ENCODE data around the gene CAMKV. TPM values are rescaled to one million over a fixed set of nuclear protein-coding genes. Genes with fewer than 3 reads are reported as not detected.

The CAMKV gene
- total RNA-seq, 3 donors from 2014 or later = 1.4 to 3.2 (median 1.7) TPM

Other genes with a start within 250 kb of the CAMKV start
- gene APEH, start 195.6 kb downstream of the CAMKV start, total RNA-seq = 100 to 1,000 TPM; 129 to 183 (median 171) TPM
- 1 to 10 TPM; 4.1 to 5.7 (median 4.7) TPM for gene MST1, start 180.4 kb downstream of the CAMKV start, total RNA-seq
- gene RNF123, start 180.3 kb downstream of the CAMKV start, total RNA-seq = 10 to 100 TPM; 34.0 to 41.4 (median 35.4) TPM
- gene AMIGO3, start 150.2 kb downstream of the CAMKV start, total RNA-seq = under 1 TPM in 1 of 3 donors, not detected in 2; 0.11 TPM
- gene GMPPB, start 146.0 kb downstream of the CAMKV start, total RNA-seq = 10 to 100 TPM; 67.0 to 71.8 (median 67.4) TPM
- 10 to 100 TPM; 37.2 to 39.0 (median 38.2) TPM for gene IP6K1, start 83.4 kb downstream of the CAMKV start, total RNA-seq
- gene CDHR4, start 70.0 kb downstream of the CAMKV start, total RNA-seq = not detected
- gene INKA1, start 66.6 kb downstream of the CAMKV start, total RNA-seq = 1 to 10 TPM; 1.4 to 1.8 (median 1.4) TPM
- 10 to 100 TPM; 27.7 to 28.7 (median 27.8) TPM for gene UBA7, start 56.0 kb downstream of the CAMKV start, total RNA-seq
- gene TRAIP, start 13.3 kb downstream of the CAMKV start, total RNA-seq = 10 to 100 TPM; 12.1 to 19.1 (median 12.6) TPM
- under 1 TPM; 0.38 to 0.76 (median 0.57) TPM for gene MST1R, start 34.0 kb upstream of the CAMKV start, total RNA-seq
- gene MON1A, start 59.9 kb upstream of the CAMKV start, total RNA-seq = 10 to 100 TPM; 14.2 to 18.0 (median 14.3) TPM
- 10 to 100 TPM; 62.4 to 74.2 (median 65.9) TPM for gene RBM6, start 70.2 kb upstream of the CAMKV start, total RNA-seq
- 100 to 1,000 TPM in 2 of 3 donors, 10 to 100 TPM in 1; 96.6 to 122 (median 112) TPM for gene RBM5, start 219.0 kb upstream of the CAMKV start, total RNA-seq